NCI-H187 (cell line): ENCODE results near the gene HMGB1.

Experiments
- DNase-seq, 2 experiments: peaks; one replicate each; lab custom pipeline; 2025; lab: John Stamatoyannopoulos, UW

HMGB1 gene

DNA sequence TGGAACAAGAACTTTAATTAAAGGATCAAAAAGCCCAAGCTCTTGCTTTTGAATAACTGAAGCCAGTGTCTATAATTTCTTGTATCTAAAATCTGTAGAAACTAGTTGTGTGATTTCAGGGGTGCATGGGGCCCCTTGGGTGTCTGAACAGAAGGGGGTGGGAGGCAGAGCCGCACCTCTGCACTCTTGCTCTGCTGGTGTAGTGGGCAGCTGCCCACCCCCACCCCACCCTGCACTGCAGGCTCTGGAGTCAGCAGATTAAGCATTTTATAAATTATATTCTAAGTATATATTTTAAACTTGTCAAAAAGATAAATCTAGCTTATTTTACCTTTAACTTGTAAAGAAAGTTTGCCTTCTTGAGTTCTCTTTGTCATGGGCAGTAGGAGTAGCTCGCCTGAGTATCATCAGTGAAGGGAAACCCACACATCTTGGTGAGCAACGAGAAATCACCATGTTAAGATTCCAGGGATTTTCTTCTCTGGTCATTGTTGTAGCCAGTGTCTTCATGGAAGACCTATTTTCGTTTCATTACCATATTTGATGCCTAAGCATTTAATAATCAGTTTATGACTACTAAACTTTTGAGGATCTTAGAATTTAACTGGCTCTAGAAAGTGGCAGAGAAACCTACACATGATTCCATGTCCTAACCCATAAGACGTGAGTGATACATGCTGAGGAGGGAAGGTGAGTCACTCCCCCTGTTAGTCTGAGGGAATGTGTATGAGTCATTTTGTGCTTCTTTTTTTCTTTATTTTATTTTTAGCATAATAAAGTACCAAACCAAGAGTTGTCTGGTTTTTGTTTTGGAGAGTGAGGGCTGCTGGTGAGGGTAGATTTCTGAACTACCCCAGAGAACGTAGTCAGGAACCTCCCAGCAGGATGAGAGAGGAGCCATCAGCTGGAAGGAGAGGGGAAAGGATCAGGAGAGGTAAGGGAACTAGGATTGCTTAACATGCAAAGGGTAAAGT, 35.7 kb downstream of the HMGB1 start:
- no peak for DNase-seq

DNA sequence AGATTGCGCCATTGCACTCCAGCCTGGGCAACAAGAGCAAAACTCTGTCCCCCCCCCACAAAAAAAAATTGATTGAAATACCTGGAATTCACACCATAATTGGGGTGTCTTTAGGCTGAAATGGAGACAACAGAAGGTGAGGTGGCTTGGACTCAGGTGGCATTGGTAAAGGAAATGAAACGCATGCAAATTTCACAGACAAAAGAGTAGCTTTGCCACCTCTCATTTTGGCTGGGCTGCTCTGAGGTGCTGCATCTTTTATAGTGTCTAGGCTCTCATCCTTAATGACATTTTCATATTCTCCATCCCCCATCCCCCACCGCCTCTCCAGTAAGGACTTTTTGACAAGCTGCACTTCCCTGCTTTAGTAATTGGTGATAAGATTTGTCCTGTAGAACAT, 36.5 kb downstream of the HMGB1 start:
- DNase-seq: no peak

DNA sequence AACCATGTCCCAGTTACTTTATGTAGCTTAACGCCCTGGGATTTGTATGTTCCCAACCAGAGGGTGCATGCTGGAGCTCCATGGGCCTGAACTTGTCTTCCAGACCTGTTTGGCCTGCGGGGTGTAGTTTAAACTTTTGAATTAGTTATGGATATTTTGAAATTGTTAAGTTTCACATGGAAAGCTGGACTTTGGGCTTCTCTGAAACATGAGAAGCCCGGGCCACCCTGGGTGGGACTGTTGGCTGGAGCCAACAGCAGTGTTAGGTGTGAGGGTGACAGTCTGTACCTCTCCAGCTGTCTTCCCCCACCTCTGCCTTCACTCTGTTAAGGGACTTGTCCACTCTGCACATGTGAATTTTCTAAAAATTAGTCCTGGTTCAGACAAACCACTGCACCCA, 41.8 kb downstream of the HMGB1 start:
- DNase-seq: no peak

DNA sequence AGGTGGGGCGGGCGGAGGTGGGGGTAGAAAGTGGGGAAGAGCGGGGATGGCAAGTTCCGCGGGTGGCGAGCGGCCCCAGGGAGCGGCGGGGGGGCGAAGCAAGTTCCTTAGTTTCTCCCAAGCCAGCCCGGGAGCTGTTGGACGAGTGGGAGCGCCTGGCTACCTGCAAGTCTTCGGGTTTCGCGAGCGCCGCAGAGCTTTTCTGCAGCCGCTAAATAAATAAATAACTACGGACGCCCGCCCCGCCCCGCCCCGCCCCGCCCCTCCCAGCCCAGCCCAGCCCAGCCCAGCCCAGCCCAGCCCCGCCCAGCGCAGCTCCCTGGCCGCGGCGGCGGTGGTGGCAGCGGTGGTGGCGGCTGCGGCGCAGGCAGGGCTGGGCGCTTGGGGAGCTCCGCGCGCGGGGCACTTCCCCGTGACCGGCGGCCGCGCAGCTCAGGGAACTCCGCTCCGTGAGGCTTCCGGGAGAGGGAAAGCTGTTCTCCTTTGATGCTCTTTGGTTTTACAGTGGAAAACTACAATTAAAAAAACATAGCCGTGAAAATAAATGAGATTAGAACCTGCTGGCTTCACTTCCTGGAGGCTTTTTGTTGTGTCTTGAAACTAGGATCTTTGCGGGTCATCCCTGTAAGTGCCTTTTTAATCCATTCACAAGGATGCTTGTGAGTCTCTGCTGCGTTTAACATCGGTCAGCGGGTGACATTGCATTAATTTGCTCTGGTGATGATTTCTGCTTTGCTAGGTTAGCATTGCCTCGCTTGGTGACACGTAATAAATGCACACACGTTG, 43.5 kb downstream of the HMGB1 start, which contains the start of gene UBE2L5:
Gene UBE2L5, plus strand, starts transcription at position 440 of the 786 bp plus-strand sequence. CDS start 5,498 bp downstream, outside the sequence.
- peak; percentile 21 to 49 for DNase-seq

DNA sequence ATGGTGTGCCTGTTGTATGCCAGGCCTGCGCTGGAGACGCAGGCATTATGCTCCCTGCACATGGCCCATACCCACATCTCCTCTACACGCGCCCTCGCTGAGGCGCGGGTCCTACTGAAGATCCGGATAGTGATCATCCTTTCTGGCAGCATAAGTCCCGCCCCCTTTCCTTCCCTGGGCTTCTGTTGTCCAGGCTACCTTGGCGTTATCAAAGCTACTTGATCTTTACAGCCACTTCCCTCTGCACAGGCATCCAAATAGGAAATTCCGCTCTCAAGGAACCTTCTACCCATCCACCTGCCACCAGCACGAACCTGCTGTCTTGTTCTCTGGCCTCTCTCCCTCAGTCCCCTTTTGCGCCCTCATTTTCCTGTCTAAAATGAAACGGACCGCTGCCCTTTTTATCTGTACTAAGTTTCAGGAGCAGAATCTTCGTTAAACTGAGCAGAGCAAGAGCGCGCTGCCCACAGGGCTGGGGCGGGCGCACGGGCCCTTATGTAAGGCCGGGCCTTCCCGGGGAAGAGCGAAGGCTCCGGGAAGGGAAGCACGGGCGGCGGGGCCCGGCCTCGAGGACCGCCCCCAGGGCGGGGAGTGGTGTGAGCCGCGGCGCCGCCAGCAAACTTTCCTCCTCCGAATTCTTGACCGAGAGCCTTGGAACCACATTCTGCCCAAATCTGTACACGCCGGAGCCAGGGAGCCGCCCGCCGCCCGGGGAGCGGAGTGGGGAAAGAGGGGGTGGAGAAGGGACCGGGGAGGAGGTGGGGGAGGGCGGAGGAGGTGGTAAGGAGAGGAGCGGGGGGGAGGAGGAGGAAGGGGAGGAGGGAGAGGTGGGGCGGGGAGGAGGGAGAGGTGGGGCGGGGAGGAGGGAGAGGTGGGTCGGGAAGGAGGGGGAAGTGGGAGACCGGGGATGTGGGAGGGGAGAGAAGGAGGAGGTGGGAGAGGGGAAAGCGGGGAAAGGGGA, 44.4 kb downstream of the HMGB1 start:
- no peak for DNase-seq

DNA sequence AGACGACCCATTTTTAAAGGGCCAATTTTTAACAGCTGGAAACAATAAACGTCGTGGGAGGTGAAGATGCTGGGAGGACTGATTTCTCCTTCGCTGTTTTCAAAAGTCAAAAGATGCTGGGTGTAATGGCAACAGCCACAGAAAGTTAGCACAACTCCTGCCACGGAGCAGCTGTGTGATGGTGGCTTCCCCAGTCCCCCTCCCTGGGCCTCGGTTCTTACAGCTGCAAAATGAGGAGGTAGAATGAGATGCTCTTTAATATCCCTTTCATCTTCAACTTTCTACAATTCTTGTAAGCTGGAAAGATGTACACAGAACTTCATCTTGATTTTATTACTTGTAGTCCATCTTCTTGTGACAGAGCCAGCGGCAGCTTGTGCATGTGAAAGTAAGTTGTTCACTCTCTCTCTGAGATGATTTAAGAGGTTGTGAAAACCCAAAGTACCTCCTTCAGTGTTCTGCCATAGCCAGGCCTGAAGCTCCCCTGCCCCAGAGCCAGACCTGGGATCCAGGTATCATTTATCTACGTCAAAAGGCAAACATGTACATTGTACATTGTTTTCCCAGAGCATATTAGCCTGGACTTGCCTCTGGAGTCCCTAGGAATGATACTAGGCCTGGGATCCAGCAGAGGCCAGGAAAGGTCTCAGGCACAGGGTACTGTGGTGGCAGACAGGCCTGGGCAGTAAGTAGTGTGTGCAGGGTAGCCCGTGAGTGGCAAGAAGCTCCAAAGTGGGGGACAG, 46.8 kb downstream of the HMGB1 start:
- no peak for DNase-seq

DNA sequence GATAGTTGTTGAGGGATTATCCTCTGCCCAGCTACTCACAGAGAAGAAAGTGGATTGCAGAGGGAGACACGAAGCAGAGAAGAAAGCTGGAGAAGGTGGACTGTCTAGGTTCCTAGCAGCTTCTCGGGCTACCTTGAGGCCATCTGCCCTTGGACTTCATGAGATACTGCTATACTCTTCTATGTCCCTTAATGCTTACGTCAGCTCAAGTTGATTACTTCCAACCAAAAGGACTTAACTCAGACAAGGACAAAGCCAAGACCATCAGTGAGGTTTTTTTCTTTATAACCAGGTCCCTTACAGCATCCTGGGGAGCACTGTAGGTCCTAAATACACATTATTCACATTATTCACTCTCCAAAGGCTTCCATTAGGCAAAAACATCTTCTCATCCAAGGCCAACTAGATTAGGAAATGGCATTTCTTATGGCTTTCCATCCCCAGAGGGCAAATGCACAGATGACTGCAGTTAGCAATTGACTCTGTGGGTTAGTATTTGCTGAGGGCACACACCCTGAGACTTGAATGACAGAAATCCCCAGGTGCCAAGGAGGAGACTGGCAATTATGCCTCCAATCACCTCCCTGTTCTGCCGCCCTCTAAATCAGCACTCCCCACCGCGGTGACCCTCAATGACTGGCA, 47.5 kb downstream of the HMGB1 start:
- no peak for DNase-seq

DNA sequence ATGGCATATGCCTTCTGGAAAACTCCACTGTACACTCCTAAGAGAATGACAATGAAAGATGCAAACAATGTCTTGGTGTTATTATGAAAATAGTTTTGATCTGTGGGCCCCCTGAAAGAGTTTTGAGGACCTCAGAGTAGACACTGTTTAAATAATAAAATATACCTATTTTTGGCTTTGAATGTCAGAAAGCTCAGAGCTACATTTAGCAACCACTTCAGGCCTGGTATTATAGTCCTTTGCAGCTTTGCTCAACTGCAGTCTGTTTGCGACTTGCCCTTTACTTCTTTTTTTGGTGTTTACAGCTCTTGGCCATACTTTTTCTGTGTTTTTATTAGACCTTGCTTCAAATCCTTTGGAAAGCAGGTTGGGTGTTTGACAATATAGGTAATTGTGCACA, 49.3 kb downstream of the HMGB1 start:
- no peak for DNase-seq

DNA sequence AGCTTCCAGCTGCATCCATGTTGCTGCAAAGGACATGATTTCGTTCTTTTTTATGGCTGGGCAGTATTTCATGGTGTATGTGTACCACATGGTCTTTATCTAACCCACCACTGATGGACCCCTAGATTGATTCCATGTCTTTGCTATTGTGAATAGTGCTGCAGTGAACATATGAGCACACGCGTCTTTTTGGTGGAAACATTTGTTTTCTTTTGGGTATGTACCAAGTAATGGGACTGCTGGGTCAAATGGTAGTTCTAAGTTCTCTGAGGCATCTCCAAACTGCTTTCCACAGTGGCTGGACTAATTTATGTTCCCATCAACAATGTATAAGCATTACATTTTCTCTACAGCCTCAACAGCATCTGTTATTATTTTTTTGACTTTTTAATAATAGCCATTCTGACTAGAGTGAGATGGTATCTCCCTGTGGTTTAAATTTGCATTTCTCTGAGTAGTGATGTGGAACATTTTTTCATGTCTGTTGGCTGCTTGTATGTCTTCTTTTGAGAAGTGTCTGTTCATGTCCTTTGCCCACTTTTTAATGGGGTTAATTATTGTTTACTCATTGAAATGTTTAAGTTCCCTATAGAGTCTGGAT, 50.2 kb downstream of the HMGB1 start:
- no peak for DNase-seq

DNA sequence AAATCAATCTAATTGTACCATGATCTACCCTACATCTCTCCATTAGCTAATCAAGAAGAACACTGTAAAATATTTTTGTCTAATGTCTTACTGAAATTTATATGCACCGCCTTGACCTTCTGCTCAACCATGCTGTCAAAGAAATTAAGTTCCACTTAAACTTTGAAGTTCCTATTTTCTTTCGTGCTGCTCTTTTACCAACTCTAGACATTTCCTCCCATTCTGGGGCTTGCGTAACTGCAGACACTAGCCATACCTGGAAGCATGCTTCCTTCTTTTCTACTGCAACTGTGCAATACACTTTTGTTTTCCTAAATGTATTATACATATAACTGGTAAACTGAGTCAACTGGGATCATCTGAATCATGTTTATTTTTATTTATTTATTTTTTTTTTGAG, 51.9 kb downstream of the HMGB1 start:
- DNase-seq: no peak

DNA sequence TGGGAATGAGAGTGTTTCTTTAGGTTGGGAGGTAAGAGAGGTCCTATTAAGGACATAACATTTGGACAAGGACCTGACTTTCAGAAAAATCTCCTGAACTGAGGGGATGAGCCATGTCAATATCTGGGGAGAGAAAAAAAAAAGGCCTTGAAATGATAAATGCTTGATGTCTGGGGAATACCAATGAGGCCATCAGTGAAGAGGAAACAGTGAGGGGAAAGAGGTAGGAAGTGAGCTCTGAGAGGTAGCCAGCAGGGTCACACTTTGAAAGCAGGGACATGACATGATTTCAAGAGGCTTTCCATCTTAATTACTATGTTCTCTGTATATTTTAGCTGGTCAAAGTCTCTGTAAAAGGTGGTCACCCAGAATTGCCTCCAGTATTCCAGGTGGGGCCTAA, 53.4 kb downstream of the HMGB1 start:
- no peak for DNase-seq

DNA sequence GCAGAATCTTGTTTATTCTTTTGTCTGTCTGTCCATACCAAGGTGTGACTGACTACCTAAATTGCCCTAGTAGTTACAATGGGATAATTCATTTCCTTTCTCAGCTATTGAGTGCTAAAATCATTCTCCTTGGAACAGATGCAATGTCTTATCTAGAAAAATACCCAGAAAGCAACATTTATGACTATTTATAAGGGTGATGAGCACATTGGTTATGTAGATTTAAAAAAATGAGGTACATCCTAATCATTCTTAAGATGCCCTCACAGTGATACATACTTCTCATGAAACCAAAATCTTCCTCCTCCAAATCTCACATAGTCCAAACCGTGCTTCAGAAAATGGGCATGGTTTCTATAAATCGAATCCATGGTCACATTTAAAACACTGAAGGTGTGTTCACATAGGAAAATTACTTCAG, 55.0 kb downstream of the HMGB1 start:
- DNase-seq: no peak

DNA sequence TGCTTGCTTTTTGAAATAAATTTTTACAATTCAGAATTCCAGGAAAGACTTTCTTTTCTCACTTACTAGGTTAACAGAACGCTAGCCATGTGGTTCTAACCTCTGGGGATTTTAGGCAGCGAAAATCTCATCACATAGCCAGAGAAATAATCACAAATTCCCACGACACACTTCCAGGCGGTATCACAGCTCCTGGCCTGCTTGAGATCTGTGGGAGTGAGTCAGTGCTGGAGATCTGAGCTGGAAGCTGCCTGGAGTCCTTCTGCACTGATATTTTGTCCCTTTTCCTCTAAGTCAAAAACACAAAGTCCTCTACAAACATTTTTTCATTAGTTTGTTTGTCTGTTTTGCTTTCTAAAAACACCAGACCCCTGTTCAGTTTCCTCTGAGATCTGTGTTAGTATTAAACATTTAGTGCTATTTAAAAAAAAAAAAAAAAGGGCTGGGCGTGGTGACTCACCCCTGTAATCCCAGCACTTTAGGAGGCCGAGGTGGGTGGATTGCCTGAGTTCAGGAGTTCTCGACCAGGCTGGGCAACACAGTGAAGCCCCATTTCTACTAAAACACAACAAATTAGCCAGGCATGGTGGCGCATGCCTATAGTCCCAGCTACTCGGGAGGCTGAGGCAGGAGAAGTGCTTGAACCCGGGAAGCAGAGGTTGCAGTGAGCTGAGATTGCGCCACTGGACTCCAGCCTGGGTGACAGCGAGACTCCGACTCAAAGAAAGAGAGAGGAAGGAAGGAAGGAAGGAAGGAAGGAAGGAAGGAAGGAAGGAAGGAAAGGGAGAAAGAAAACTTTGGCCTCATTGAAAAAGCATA, 55.6 kb downstream of the HMGB1 start:
- DNase-seq: no peak

DNA sequence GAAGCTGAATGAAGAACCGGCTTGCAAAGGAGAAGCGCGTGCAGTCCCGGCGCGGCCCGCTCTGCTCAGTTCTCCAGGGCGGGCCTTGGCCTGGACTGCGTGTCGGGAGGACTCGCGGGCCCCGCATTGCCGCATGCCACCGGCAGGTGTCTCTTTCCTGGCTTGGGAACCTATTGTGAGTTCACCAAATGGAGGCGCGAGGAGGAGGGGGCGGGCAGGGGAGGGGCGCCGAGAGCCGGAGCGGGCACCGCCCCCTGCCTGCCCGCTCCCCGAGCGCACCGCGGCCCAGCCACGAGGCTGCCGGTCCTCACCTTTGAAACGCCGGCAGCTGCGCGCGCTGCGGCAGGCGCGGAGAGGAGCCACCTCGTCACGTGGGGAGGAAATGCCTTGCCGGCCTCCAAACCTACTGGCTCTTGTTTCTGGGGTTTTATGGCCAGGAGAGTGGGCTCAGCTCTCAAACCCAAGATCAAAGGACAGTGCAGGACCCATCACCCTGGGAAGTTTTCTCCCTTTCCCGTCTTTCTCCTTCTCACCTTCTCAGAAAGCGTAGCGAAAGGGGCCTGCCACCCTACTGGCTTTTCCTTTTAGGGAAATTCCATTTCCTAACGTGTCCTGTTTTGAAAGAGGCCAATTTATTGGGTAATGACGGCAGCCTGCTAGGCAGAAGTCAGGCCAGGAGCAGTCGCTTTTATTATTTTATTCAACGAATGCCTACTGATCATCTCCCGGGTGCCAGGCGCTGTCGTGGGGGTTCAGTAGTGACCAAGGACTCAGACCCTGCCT, 57.2 kb downstream of the HMGB1 start:
- peak; percentile 4 to 42 for DNase-seq

DNA sequence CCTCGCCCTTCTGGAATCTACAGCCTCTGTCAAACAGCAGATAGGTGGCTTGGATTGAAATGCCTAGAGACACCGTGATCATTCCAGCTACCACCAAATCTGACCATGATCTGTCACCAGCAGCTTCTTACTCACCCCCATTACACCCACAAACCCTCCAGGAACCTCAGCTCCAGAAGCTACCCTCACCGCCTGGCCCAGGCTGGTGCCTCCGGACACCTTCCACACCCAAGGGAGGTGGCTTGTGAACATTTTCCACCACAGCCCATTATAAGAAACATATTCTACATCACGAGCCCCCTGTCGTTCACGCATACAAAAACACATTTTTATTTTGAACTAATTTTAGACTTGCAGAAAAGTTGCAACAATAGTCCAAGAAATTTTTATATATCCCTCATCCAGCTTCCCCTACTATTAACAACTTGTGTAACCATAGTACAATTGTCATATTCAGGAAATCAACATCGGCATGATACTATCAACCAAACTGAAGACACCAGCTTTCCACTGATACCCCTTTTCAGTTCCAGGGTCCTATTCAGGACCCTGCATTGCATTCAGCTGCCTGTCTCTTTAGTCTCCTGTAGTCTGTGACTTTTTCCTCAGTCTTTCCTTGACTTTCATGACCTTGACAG, 58.8 kb downstream of the HMGB1 start:
- DNase-seq: no peak
